H1 (cell line): ENCODE data around the gene TCP11. TPM values are rescaled to one million over a fixed set of nuclear protein-coding genes. Genes with fewer than 3 reads are reported as not detected.

ENCODE experiments used
- CBX5 ChIP-seq: fragments of 300-800, 300-1000 bp; sonication (generic); IDR thresholded peaks from 2 replicates; pipeline ENCODE4 v1.7.1; 2016; ENCODE audit warnings: antibody characterized with exemption, low read length, low read depth
- SIX5 ChIP-seq: IDR thresholded peaks from 2 replicates; pipeline ENCODE4 v1.6.1; 2011; ENCODE audit warnings: mild to moderate bottlenecking, low read depth, low read length
- polyA plus RNA-seq, 7 experiments: library from polyadenylated mRNA; depleted of rRNA in 3 of 7; stranded (reverse) in 5 of 7; unstranded in 2 of 7; fragments of >200 nt in 5 of 7; fragments of 200-250 nt in 2 of 7; gene quantifications; 1 replicate in 5 of 7; 2 replicates in 1 of 7; 4 replicates in 1 of 7; pipeline versions ENCODE4 v1.2.1 to v1.2.3, GENCODE V29; 2011 to 2013; ENCODE audit warnings: missing spikeins in 2 of 7, mixed read lengths in 2 of 7
- total RNA-seq: library from RNA; stranded (reverse); fragmentation: NEBNext Ultra II Directional; extraction: Animal tissue kit (Norgen Biotek cat#: 25700); gene quantifications from 2 replicates; pipeline ENCODE4 v1.2.1, GENCODE V29; 2021
- TF ChIP-seq, protein P1 (sequence below): IDR thresholded peaks from 2 replicates; pipeline ENCODE4 v1.6.1; 2012; ENCODE audit warnings: low read length, inconsistent platforms
- TF ChIP-seq, protein P2 (sequence below): IDR thresholded peaks from 2 replicates; pipeline ENCODE4 v1.6.1; 2012; ENCODE audit warnings: inconsistent platforms

The TCP11 gene
- total and polyA plus RNA-seq, 2 of the 8 experiments (the other 6 are each of a cell fraction or from before 2014, with no cell fraction given): 0.11 TPM; not detected in 1

DNA sequence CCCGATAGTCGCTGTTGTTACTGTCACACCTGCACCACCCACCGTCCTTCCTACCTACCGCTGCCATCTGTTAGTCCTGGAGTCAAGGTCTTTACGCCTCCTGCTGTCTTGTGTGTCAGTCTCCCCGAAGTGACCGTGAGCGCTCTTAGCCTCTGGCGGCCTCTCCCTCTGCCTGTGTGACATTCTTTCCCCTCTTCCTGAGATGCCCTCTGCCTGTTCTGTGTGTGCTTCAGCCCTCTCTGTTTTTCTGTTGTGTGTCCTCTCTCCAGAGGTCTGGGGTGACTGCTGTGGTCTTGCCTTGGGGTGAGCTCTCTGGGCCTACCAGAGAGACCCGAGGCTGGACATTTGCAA is 54.9 kb downstream of the TCP11 start (continued):
- TF ChIP-seq SIX5 (no peak), CBX5 (no peak)
- TF ChIP-seq, protein P1, sequence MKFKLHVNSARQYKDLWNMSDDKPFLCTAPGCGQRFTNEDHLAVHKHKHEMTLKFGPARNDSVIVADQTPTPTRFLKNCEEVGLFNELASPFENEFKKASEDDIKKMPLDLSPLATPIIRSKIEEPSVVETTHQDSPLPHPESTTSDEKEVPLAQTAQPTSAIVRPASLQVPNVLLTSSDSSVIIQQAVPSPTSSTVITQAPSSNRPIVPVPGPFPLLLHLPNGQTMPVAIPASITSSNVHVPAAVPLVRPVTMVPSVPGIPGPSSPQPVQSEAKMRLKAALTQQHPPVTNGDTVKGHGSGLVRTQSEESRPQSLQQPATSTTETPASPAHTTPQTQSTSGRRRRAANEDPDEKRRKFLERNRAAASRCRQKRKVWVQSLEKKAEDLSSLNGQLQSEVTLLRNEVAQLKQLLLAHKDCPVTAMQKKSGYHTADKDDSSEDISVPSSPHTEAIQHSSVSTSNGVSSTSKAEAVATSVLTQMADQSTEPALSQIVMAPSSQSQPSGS: no peak
- TF ChIP-seq, protein P2, sequence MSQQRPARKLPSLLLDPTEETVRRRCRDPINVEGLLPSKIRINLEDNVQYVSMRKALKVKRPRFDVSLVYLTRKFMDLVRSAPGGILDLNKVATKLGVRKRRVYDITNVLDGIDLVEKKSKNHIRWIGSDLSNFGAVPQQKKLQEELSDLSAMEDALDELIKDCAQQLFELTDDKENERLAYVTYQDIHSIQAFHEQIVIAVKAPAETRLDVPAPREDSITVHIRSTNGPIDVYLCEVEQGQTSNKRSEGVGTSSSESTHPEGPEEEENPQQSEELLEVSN: no peak
- TF ChIP-seq, all 59 proteins: peak for 0
